PC-9 (cell line): ENCODE results near the gene ATG3. TPM values are rescaled to one million over a fixed set of nuclear protein-coding genes. Genes with fewer than 3 reads are reported as not detected.

ENCODE experiments used
- BruUV-seq: library from RNA; stranded (reverse); fragments of 400-500 nt; replicated peaks from 2 replicates; lab custom pipeline; 2021; lab: Mats Ljungman, UMichigan
- CTCF ChIA-PET: fragments of 300-600 bp; sonication (Branson Sonifier 250); formaldehyde crosslinking; loops from one replicate; lab custom pipeline; 2022; ENCODE audit warnings: antibody characterized with exemption; lab: Charles Lee
- POLR2A ChIA-PET: fragments of 300-600 bp; sonication (Branson Sonifier 250); formaldehyde crosslinking; loops from one replicate; lab custom pipeline; 2022; ENCODE audit warnings: antibody characterized with exemption; ENCODE audit not compliant: unreplicated experiment; lab: Charles Lee
- DNase-seq, 2 experiments: peaks; one replicate each; pipeline versions ENCODE4 v3.0.0 to v3.0.0-alpha.2; 2015 to 2022; ENCODE audit warnings: mixed read lengths in 1 of 2
- H2AFZ ChIP-seq: fragments of 200-600 bp; sonication (generic); 2 replicates; pipeline ENCODE4 v1.8.1; 2017; ENCODE audit warnings: antibody characterized with exemption
- H3F3A ChIP-seq: fragments of 200-600 bp; sonication (generic); 2 replicates; pipeline ENCODE4 v1.8.1; 2017; ENCODE audit warnings: antibody characterized with exemption, mild to moderate bottlenecking, low read depth; ENCODE audit not compliant: insufficient read depth
- H3K27ac ChIP-seq: fragments of 200-600 bp; sonication (generic); 2 replicates; pipeline ENCODE4 v1.6.1; 2016; ENCODE audit warnings: mixed run types
- H3K27me3 ChIP-seq: fragments of 200-600 bp; sonication (generic); 2 replicates; pipeline ENCODE4 v1.6.1; 2016; ENCODE audit warnings: low read depth, mixed run types; ENCODE audit not compliant: insufficient read depth
- H3K36me3 ChIP-seq: fragments of 200-600 bp; sonication (generic); 2 replicates; pipeline ENCODE4 v1.6.1; 2016; ENCODE audit warnings: low read depth, mixed run types
- H3K4me1 ChIP-seq: fragments of 200-600 bp; sonication (generic); replicated peaks from 2 replicates; pipeline ENCODE4 v1.6.1; 2016; ENCODE audit warnings: mixed run types; ENCODE audit not compliant: insufficient read depth
- H3K4me2 ChIP-seq: fragments of 200-600 bp; sonication (generic); 2 replicates; pipeline ENCODE4 v1.6.1; 2017; ENCODE audit warnings: mixed run types
- H3K4me3 ChIP-seq: fragments of 200-600 bp; sonication (generic); 2 replicates; pipeline ENCODE4 v1.6.1; 2016; ENCODE audit warnings: mixed run types
- H3K79me2 ChIP-seq: fragments of 200-600 bp; sonication (generic); 2 replicates; pipeline ENCODE4 v1.6.1; 2017; ENCODE audit warnings: low read depth, mixed run types
- H3K9me2 ChIP-seq: fragments of 200-600 bp; sonication (generic); 2 replicates; pipeline ENCODE4 v1.8.1; 2017; ENCODE audit warnings: mild to moderate bottlenecking; ENCODE audit not compliant: insufficient read depth
- H3K9me3 ChIP-seq: fragments of 200-600 bp; sonication (generic); 2 replicates; pipeline ENCODE4 v1.8.1; 2016; ENCODE audit warnings: low read depth; ENCODE audit not compliant: insufficient read depth
- H4K20me1 ChIP-seq: fragments of 200-600 bp; sonication (generic); 2 replicates; pipeline ENCODE4 v1.8.1; 2017; ENCODE audit not compliant: insufficient read depth
- EZH2 ChIP-seq: fragments of 200-600 bp; sonication (generic); IDR thresholded peaks from 2 replicates; pipeline ENCODE4 v1.8.0; 2017; ENCODE audit warnings: antibody characterized with exemption, low read depth
- intact Hi-C: fragments of 100-400 bp; cut with micrococcal nuclease; formaldehyde crosslinking; loops from one replicate; pipeline ENCODE4 v1.10.0; 2022; ENCODE audit not compliant: unreplicated experiment
- total RNA-seq: library from RNA; stranded (reverse); gene quantifications from 2 replicates; pipeline ENCODE4 v1.2.3, GENCODE V29; 2021
- TF ChIP-seq, protein P1 (sequence below): fragments of 200-600 bp; sonication (generic); conservative IDR thresholded peaks from 2 replicates; pipeline ENCODE4 v1.6.1; 2017; ENCODE audit warnings: mixed run types, antibody characterized with exemption, mild to moderate bottlenecking, moderate library complexity

Gene ATG3
- total RNA-seq, 1 experiment from 2014 or later: 68.9 TPM

DNA sequence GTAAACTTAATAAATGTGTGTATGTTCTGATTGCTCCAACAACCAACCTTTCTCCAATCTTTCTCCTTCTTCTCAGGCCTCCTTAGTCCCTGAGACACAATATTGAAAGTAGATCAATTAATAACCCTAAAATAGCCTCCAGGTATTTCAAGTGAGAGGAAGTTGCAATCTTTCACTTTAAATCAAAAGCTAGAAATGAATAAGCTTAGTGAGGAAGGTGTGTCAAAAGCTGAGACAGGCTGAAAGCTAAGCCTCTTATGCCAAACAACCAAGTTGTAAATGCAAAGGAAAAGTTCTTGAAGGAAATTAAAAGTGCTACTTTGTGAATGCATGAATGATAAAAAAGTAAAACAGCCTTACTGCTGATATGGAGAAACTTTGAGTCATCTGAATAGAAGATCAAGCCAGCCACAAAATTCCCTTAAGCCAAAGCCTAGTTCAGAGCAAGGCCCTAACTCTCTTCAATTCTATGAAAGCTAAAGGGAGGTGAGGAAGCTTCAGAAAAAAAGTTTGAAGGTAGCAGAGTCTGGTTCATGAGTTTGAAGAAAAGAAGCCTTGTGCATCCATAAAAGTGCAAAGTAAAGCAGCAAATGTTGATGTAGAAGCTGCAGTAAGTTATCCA lies 40.6 kb upstream of the ATG3 start:
- CTCF ChIA-PET: interaction anchor here (0.6 kb wide), 1 partner anchor 22 kb away, joined by 3 read pairs; no protein-coding TSS in a partner anchor
- DNase-seq: no peak

DNA sequence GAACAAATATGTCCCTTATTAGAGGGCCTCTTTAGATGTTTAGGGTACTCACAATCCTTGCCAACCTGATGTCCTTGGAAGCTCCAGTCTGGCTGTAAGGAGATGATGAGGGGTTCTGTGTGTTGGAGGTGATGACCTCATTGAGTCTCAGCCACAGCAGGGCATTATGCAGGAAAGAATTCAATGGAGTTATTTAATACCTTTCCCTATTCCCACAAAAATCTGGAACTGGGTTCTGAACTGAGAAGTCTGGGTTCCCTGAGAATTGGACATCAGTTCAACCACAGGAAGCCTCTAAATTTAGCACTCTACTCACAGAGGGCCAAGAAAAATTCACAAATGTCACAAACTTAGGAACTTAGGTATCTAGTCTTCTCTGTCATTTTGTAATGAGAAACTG lies 37.0 kb upstream of the ATG3 start:
- Histone ChIP-seq H3K4me1 (no peaks in the 10 kb centered on the region), H3K79me2 (no peaks in the 10 kb centered on the region), H3K9me2 (no peaks in the 10 kb centered on the region), H3F3A (no peaks in the 10 kb centered on the region), H3K4me2 (no peak overlapping the region), H4K20me1 (no peaks in the 10 kb centered on the region), H3K27me3 (no peaks in the 10 kb centered on the region), H2AFZ (no peak overlapping the region), H3K27ac (no peak overlapping the region), H3K4me3 (no peak overlapping the region), H3K36me3 (no peaks in the 10 kb centered on the region), H3K9me3 (no peaks in the 10 kb centered on the region)
- no TSS peak for BruUV-seq
- ChIA-PET CTCF (no interaction called here), POLR2A (no interaction called here)
- no peak for DNase-seq
- intact Hi-C loops: no loop called here
- TF ChIP-seq, protein P1, sequence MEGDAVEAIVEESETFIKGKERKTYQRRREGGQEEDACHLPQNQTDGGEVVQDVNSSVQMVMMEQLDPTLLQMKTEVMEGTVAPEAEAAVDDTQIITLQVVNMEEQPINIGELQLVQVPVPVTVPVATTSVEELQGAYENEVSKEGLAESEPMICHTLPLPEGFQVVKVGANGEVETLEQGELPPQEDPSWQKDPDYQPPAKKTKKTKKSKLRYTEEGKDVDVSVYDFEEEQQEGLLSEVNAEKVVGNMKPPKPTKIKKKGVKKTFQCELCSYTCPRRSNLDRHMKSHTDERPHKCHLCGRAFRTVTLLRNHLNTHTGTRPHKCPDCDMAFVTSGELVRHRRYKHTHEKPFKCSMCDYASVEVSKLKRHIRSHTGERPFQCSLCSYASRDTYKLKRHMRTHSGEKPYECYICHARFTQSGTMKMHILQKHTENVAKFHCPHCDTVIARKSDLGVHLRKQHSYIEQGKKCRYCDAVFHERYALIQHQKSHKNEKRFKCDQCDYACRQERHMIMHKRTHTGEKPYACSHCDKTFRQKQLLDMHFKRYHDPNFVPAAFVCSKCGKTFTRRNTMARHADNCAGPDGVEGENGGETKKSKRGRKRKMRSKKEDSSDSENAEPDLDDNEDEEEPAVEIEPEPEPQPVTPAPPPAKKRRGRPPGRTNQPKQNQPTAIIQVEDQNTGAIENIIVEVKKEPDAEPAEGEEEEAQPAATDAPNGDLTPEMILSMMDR: no peak
- TF ChIP-seq EZH2: no peak

More for the DNA sequence above, 40.6 kb upstream of the ATG3 start:
- no peak overlapping the region for H3K4me2 ChIP-seq
- no peak overlapping the region for H2AFZ ChIP-seq
- no peaks in the 10 kb centered on the region for H3K27me3 ChIP-seq
- no peak overlapping the region for H3K27ac ChIP-seq
- no peak overlapping the region for H3K4me3 ChIP-seq
- no peaks in the 10 kb centered on the region for H4K20me1 ChIP-seq
- H3K9me2 ChIP-seq: no peaks in the 10 kb centered on the region
- no peaks in the 10 kb centered on the region for H3K36me3 ChIP-seq
- H3F3A ChIP-seq: no peaks in the 10 kb centered on the region
- POLR2A ChIA-PET: no interaction called here
- H3K79me2 ChIP-seq: no peaks in the 10 kb centered on the region
- intact Hi-C loops: no loop called here
- no peaks in the 10 kb centered on the region for H3K9me3 ChIP-seq
- peaks cover 10% of the 10 kb centered on the region; the same call in 1 of the 2 replicates for H3K4me1 ChIP-seq
- TF ChIP-seq EZH2: no peak
- TF ChIP-seq, protein P1: no peak
- no TSS peak for BruUV-seq

DNA sequence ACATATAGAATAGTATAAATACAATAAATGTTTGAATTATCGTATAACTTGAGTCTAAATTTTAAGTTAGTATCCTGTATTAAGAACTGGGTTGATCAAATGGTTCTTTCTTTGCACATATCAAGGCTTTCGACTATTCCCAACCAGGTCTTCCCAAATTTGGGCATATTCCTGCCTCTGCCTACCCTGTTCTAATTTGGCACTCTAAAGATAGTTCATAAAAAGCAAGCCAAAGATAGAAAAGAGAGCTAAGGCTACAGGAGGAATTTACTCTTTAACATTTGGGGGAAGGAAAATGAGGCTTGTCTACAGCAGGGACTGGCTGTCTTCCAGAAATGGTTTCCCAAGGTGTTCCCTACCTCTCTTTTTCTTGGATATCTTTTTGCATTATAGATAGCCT lies 36.2 kb upstream of the ATG3 start:
- no peak overlapping the region for H2AFZ ChIP-seq
- no peaks in the 10 kb centered on the region for H4K20me1 ChIP-seq
- no peaks in the 10 kb centered on the region for H3K79me2 ChIP-seq
- H3F3A ChIP-seq: no peaks in the 10 kb centered on the region
- H3K9me2 ChIP-seq: no peaks in the 10 kb centered on the region
- H3K9me3 ChIP-seq: no peaks in the 10 kb centered on the region
- DNase-seq: no peak
- H3K4me2 ChIP-seq: no peak overlapping the region
- H3K27me3 ChIP-seq: no peaks in the 10 kb centered on the region
- H3K4me3 ChIP-seq: no peak overlapping the region
- TF ChIP-seq EZH2: no peak
- TF ChIP-seq, protein P1: no peak
- ChIA-PET POLR2A (no interaction called here), CTCF (no interaction called here)
- H3K4me1 ChIP-seq: no peaks in the 10 kb centered on the region
- intact Hi-C loops: no loop called here
- no TSS peak for BruUV-seq
- H3K27ac ChIP-seq: no peak overlapping the region
- no peaks in the 10 kb centered on the region for H3K36me3 ChIP-seq
